Testis (tissue), 2 donors: ENCODE measurements around the gene PRKAG2.

Experiments
- CTCF ChIP-seq, 3 experiments: fragments of 450-650 bp in 2 of 3; fragments of 200-600 bp in 1 of 3; sonication (generic) in 1 of 3; IDR thresholded peaks; one replicate each; pipeline ENCODE4 v1.5.1; 2016 to 2019; ENCODE audit warnings: antibody characterized with exemption in 3 of 3, mild to moderate bottlenecking in 2 of 3, moderate library complexity in 1 of 3
- POLR2A ChIP-seq: fragments of 450-650 bp; IDR thresholded peaks from one replicate; pipeline ENCODE4 v1.6.1; 2017; ENCODE audit warnings: antibody characterized with exemption, mild to moderate bottlenecking, moderate library complexity

DNA sequence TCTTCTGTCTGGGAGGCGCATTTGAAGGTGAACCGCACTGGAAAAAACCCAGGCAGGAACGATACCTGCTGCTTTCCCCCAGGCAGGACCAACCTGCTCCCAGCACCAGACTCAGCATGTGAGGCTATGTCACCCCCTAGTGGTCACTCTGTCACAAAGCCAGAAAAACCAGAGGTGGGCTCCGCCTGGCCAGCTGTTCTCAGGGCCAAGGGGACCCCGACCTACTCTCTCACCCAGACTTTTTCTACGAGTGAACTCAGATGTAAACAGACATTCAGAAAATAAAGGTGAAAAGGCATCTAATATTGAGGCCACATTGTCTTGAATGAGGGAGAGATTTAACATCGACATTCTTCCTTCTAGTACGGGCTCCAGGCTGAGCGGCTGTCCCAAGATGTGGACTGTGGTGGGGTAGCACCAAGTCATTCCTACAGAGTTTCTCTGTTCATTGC is 117.3 kb downstream of the PRKAG2 start:
- TF ChIP-seq CTCF (IDR thresholded peaks at IDR 0.05) (peak; percentile 65 to 87 (median 74)), POLR2A (no peak)
